ENCODE results near the gene RABEP1.
A peak's percentile ranks its signal among the peaks of the same experiment; 100 is the strongest.

Gene RABEP1

GRCh38 chr17:5269241-5269960, 12.7 kb upstream of the RABEP1 start:
- no peak for DNase-seq

GRCh38 chr17:5272322-5272721, 9.8 kb upstream of the RABEP1 start:
- DNase-seq, result no peak

GRCh38 chr17:5282642-5283217, 646 bp downstream of the RABEP1 start:
- peak; percentile 20 for DNase-seq

- no peak for DNase-seq
Measured at GRCh38 chr17:5283571-5284315, 1.7 kb downstream of the RABEP1 start.

- no peak for DNase-seq
Measured at GRCh38 chr17:5284681-5285080, 2.6 kb downstream of the RABEP1 start.

- DNase-seq, result no peak
Measured at GRCh38 chr17:5286846-5287245, 4.8 kb downstream of the RABEP1 start.

GRCh38 chr17:5291683-5292350, 9.7 kb downstream of the RABEP1 start:
- DNase-seq, result no peak

GRCh38 chr17:5297245-5297644, 15.2 kb downstream of the RABEP1 start:
- DNase-seq, result no peak

GRCh38 chr17:5299383-5299782, 17.3 kb downstream of the RABEP1 start:
- no peak for DNase-seq

- DNase-seq, result no peak
Measured at GRCh38 chr17:5304636-5305035, 22.6 kb downstream of the RABEP1 start.

GRCh38 chr17:5309851-5310250, 27.8 kb downstream of the RABEP1 start:
- no peak for DNase-seq

- no peak for DNase-seq
Measured at GRCh38 chr17:5325851-5326250, 43.8 kb downstream of the RABEP1 start.

- no peak for DNase-seq
Measured at GRCh38 chr17:5329784-5330557, 47.9 kb downstream of the RABEP1 start.

- no peak for DNase-seq
Measured at GRCh38 chr17:5330981-5331380, 48.9 kb downstream of the RABEP1 start.

- DNase-seq, result no peak
Measured at GRCh38 chr17:5331506-5331905, 49.4 kb downstream of the RABEP1 start.

GRCh38 chr17:5344914-5345313, 62.8 kb downstream of the RABEP1 start:
- DNase-seq, result no peak

GRCh38 chr17:5352681-5353289, 70.7 kb downstream of the RABEP1 start:
- no peak for DNase-seq

- DNase-seq, result no peak
Measured at GRCh38 chr17:5354310-5354709, 72.2 kb downstream of the RABEP1 start.

- DNase-seq, result no peak
Measured at GRCh38 chr17:5354886-5355415, 72.9 kb downstream of the RABEP1 start.

- no peak for DNase-seq
Measured at GRCh38 chr17:5355421-5356129, 73.5 kb downstream of the RABEP1 start.

- DNase-seq, result no peak
Measured at GRCh38 chr17:5361426-5361825, 79.3 kb downstream of the RABEP1 start.
